Stomach (tissue), 4 donors: ENCODE measurements around the gene SGMS2.

Experiments used
- CTCF ChIP-seq, 7 experiments: fragments of 450-650 bp in 4 of 7; fragments of 200-600 bp in 3 of 7; sonication (generic) in 3 of 7; IDR thresholded peaks; one replicate each; pipeline ENCODE4 v1.5.1; 2016 to 2019; ENCODE audit warnings: antibody characterized with exemption in 7 of 7, control low read depth in 2 of 7, mild to moderate bottlenecking in 1 of 7
- EP300 ChIP-seq: sonication (generic); formaldehyde crosslinking; IDR thresholded peaks from one replicate; pipeline ENCODE4 v1.6.1; 2017; ENCODE audit warnings: antibody characterized with exemption
- POLR2A ChIP-seq, 4 donors: fragments of 450-650 bp; IDR thresholded peaks; one replicate each; pipeline ENCODE4 v1.6.1; 2016; ENCODE audit warnings: antibody characterized with exemption in 4 of 4, control low read depth in 2 of 4, mild to moderate bottlenecking in 1 of 4, moderate library complexity in 1 of 4

DNA sequence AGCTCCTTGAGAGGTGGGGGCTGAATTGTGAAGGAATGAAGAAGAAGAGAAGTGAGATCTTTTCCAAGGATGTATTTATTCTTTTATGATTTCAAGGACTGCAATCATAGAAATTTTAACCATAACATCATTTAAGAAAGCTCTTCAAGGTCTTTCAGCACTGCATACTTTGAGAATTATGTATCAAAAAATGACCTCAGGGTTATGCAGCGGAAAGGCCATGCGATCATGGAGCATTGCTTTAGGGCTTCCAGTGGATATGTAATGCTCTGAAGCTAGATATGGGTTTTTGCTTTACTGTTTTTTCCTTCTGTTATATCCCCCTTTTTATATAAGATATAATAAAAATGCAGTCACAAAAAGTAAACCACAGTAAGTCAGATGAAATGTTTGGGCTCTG lies 38.7 kb downstream of the SGMS2 start:
- TF ChIP-seq CTCF (IDR thresholded peaks at IDR 0.05), result no peak
- TF ChIP-seq POLR2A (IDR thresholded peaks at IDR 0.05), result no peak
- no peak for TF ChIP-seq EP300
